ENCODE measurements around the gene LRP2.

GRCh38 chr2:169116327-169116726, 246.0 kb downstream of the LRP2 start:
- TF ChIP-seq, protein P1, sequence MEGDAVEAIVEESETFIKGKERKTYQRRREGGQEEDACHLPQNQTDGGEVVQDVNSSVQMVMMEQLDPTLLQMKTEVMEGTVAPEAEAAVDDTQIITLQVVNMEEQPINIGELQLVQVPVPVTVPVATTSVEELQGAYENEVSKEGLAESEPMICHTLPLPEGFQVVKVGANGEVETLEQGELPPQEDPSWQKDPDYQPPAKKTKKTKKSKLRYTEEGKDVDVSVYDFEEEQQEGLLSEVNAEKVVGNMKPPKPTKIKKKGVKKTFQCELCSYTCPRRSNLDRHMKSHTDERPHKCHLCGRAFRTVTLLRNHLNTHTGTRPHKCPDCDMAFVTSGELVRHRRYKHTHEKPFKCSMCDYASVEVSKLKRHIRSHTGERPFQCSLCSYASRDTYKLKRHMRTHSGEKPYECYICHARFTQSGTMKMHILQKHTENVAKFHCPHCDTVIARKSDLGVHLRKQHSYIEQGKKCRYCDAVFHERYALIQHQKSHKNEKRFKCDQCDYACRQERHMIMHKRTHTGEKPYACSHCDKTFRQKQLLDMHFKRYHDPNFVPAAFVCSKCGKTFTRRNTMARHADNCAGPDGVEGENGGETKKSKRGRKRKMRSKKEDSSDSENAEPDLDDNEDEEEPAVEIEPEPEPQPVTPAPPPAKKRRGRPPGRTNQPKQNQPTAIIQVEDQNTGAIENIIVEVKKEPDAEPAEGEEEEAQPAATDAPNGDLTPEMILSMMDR (IDR thresholded peaks at IDR 0.05) = no peak
- TF ChIP-seq EP300 (IDR thresholded peaks at IDR 0.05) (no peak), POLR2A (IDR thresholded peaks at IDR 0.05) (no peak), POLR2AphosphoS5 (IDR thresholded peaks at IDR 0.05) (no peak)

Data from gastroesophageal sphincter (tissue), 3 donors.